SK-N-MC (cell line): ENCODE measurements around the gene ABLIM2.

Experiments
- FOXP2 ChIP-seq: optimal IDR thresholded peaks from 2 replicates; pipeline ENCODE3; 2011; ENCODE audit warnings: mild to moderate bottlenecking, moderate library complexity; ENCODE audit not compliant: insufficient read depth; ENCODE audit errors: extremely low read length, control extremely low read depth
- POLR2AphosphoS5 ChIP-seq: IDR thresholded peaks from 2 replicates; pipeline ENCODE4 v1.6.1; 2012; ENCODE audit warnings: mild to moderate bottlenecking, low read depth, low read length, borderline replicate concordance

DNA sequence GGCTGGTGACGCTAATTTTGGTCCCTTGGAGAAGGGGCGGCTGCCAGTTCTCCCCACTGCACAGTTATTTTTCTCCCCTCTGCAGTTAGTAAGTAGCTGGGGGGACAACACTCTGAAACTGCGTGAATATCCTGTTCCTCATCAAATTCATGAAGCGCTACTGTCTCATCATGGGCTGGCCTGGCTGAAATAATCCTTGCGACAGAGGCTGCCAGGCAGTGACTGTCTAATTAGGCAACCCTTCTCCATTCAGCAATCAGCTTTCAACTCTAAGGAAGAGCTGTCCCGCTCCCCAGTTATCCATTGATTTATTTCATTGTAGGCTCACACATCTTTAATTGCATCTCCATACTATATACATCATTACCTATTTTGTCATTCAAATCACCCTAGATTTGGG lies 48.7 kb upstream of the ABLIM2 start:
- TF ChIP-seq POLR2AphosphoS5 (no peak), FOXP2 (no peak)
